B cell (primary cell): ENCODE results near the gene RNF7. TPM values are rescaled to one million over a fixed set of nuclear protein-coding genes. Genes with fewer than 3 reads are reported as not detected.

Experiments
- ATAC-seq: fragments of 200-7000 bp; cut with Tn5 transposase; one replicate; pipeline ENCODE4 v1.10.0; 2021; ENCODE audit warnings: low read depth, mild to moderate bottlenecking, moderate number of reproducible peaks, moderate library complexity
- CTCF ChIA-PET: fragments of 350-600 bp; sonication (Branson Sonifier 250); formaldehyde crosslinking; loops from one replicate; lab custom pipeline; 2021; ENCODE audit warnings: antibody characterized with exemption, inconsistent platforms; lab: Charles Lee
- POLR2A ChIA-PET: fragments of 350-600 bp; sonication (Branson Sonifier 250); formaldehyde crosslinking; loops from one replicate; lab custom pipeline; 2021; ENCODE audit warnings: antibody characterized with exemption; lab: Charles Lee
- DNase-seq: peaks from one replicate; pipeline ENCODE4 v3.0.0; 2013
- H2AFZ ChIP-seq: 2 replicates; pipeline ENCODE4 v1.6.1; 2012; ENCODE audit warnings: mild to moderate bottlenecking, low read depth, low read length; ENCODE audit not compliant: insufficient read depth, poor library complexity, severe bottlenecking
- H3K27ac ChIP-seq, 2 donors: 1 replicate in 1 of 2; 2 replicates in 1 of 2; pipeline ENCODE4 v1.5.1; 2012 to 2013; ENCODE audit warnings: low read length in 2 of 2, mild to moderate bottlenecking in 2 of 2, moderate library complexity in 1 of 2
- H3K27me3 ChIP-seq, 4 experiments: fragments of 200-600 bp in 1 of 4; sonication (generic) in 1 of 4; replicated peaks in 1 of 4; 1 replicate in 2 of 4; 2 replicates in 2 of 4; pipeline versions ENCODE4 v1.6.1 to v1.7.0; 2013 to 2016; ENCODE audit warnings: low read length in 3 of 4, mild to moderate bottlenecking in 2 of 4, mixed read lengths in 1 of 4, moderate library complexity in 1 of 4; ENCODE audit not compliant: insufficient read depth in 4 of 4, control insufficient read depth in 3 of 4; ENCODE audit errors: control extremely low read depth in 1 of 4
- H3K36me3 ChIP-seq, 2 experiments: replicated peaks in 1 of 2; 1 replicate in 1 of 2; 2 replicates in 1 of 2; pipeline versions ENCODE4 v1.6.1 to v1.7.1; 2013; ENCODE audit warnings: low read length in 1 of 2; ENCODE audit not compliant: insufficient read depth in 2 of 2, control insufficient read depth in 1 of 2; ENCODE audit errors: control extremely low read depth in 1 of 2, extremely low read depth in 1 of 2
- H3K4me1 ChIP-seq, 2 donors: fragments of 200-600 bp in 1 of 2; sonication (generic) in 1 of 2; 1 replicate in 1 of 2; 2 replicates in 1 of 2; pipeline versions ENCODE4 v1.5.1 to v1.6.1; 2013 to 2017; ENCODE audit warnings: low read length in 2 of 2; ENCODE audit not compliant: control insufficient read depth in 2 of 2, insufficient read depth in 2 of 2
- H3K4me2 ChIP-seq: replicated peaks from 2 replicates; pipeline ENCODE3; 2012; ENCODE audit warnings: mild to moderate bottlenecking, low read depth, low read length; ENCODE audit not compliant: poor library complexity, severe bottlenecking
- H3K4me3 ChIP-seq, 5 experiments: fragments of 200-600 bp in 1 of 5; sonication (generic) in 1 of 5; 1 replicate in 3 of 5; 2 replicates in 2 of 5; pipeline versions ENCODE4 v1.5.1 to v1.7.0; 2011 to 2016; ENCODE audit warnings: low read length in 4 of 5, mild to moderate bottlenecking in 4 of 5, low read depth in 2 of 5, control low read depth in 1 of 5, moderate library complexity in 1 of 5; ENCODE audit not compliant: insufficient read depth in 1 of 5; ENCODE audit errors: control extremely low read depth in 1 of 5, extremely low read depth in 1 of 5
- H3K79me2 ChIP-seq: fragments of 200-600 bp; sonication (generic); one replicate; pipeline ENCODE4 v1.6.0; 2016; ENCODE audit warnings: low read length; ENCODE audit not compliant: control insufficient read depth, insufficient read depth
- H3K9ac ChIP-seq: fragments of 200-600 bp; sonication (generic); 2 replicates; pipeline ENCODE4 v1.6.1; 2017; ENCODE audit warnings: mild to moderate bottlenecking, low read length, moderate library complexity
- H3K9me3 ChIP-seq, 3 donors: one replicate each; pipeline versions ENCODE4 v1.6.1 to v1.7.1; 2013; ENCODE audit warnings: low read length in 2 of 3; ENCODE audit not compliant: control insufficient read depth in 2 of 3, insufficient read depth in 1 of 3; ENCODE audit errors: control extremely low read depth in 1 of 3
- H4K20me1 ChIP-seq: 2 replicates; pipeline ENCODE4 v1.6.0; 2012; ENCODE audit warnings: mild to moderate bottlenecking, low read length; ENCODE audit not compliant: insufficient read depth, control insufficient read depth, poor library complexity, severe bottlenecking
- H3K27ac Mint-ChIP-seq: one replicate; pipeline ENCODE4 v1.8.0; 2021; ENCODE audit warnings: mixed read lengths
- H3K27me3 Mint-ChIP-seq: one replicate; pipeline ENCODE4 v1.8.0; 2021; ENCODE audit warnings: mixed read lengths
- H3K4me1 Mint-ChIP-seq: one replicate; pipeline ENCODE4 v1.8.0; 2021; ENCODE audit warnings: mixed read lengths
- H3K4me3 Mint-ChIP-seq: one replicate; pipeline ENCODE4 v1.8.0; 2021; ENCODE audit warnings: mixed read lengths
- H3K9me3 Mint-ChIP-seq: one replicate; pipeline ENCODE4 v1.8.0; 2022; ENCODE audit warnings: mixed read lengths; ENCODE audit not compliant: insufficient read depth
- EZH2 ChIP-seq: IDR thresholded peaks from 2 replicates; pipeline ENCODE4 v1.6.1; 2012; ENCODE audit warnings: borderline replicate concordance, low read depth, mild to moderate bottlenecking, moderate library complexity, low read length; ENCODE audit not compliant: insufficient read depth, poor library complexity, severe bottlenecking
- WGBS: methylation state at CpG from one replicate; pipeline ENCODE4 v1.1.5; 2013; ENCODE audit warnings: missing lambda C conversion rate; ENCODE audit not compliant: insufficient coverage; 5-methylcytosine and 5-hydroxymethylcytosine counted together
- intact Hi-C: fragments of 100-400 bp; cut with micrococcal nuclease; formaldehyde crosslinking; loops from one replicate; pipeline ENCODE4 v1.10.0; 2022
- polyA plus RNA-seq: library from polyadenylated mRNA; depleted of rRNA; stranded (reverse); fragments of >200 nt; gene quantifications from 2 replicates; pipeline ENCODE4 v1.2.3, GENCODE V29; 2012
- total RNA-seq, 2 donors: library from RNA; stranded (reverse); fragments of 120-200 nt in 1 of 2; gene quantifications; 1 replicate in 1 of 2; 2 replicates in 1 of 2; pipeline versions ENCODE4 v1.2.3 to v1.2.4, GENCODE V29; 2013 to 2022
- TF ChIP-seq, protein P1 (sequence below): fragments of 200-600 bp; IDR thresholded peaks from one replicate; pipeline ENCODE4 v1.8.0; 2022; ENCODE audit warnings: antibody characterized with exemption, mild to moderate bottlenecking

Gene RNF7
- total and polyA plus RNA-seq, 2 donors (not counting 1 experiment from before 2014, with no cell fraction given): 38.0 to 40.9 TPM

DNA sequence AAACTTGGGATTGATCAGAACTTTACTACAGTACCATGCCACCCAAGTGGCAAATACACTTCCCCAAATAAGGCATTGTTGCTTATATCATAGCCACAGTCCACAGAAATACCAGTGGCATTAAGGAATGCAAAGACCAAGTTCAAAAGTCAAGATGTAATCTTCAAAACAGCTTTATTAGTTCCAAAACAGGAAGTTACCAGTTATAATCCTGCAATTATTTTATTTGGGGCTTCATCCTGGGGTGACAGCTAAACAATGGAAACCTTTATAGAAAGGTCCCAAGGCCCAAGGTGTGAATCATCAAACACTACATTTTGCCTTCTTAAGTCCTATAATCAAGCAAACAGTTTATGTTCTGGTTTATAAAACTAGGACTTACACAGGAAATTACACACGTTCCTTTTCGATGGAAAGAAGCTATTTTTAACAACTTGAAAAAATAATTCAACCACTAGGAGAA lies 30.3 kb upstream of the RNF7 start:
- Mint-ChIP-seq H3K27me3 (no peaks in the 10 kb centered on the region), H3K4me3 (no peak overlapping the region), H3K4me1 (no peaks in the 10 kb centered on the region), H3K9me3 (no peaks in the 10 kb centered on the region), H3K27ac (no peak overlapping the region)
- Histone ChIP-seq H3K9ac (no peak overlapping the region), H3K9me3 (no peaks in the 10 kb centered on the region), H3K4me3 (no peak overlapping the region), H3K27me3 (no peaks in the 10 kb centered on the region), H3K36me3 (no peaks in the 10 kb centered on the region), H2AFZ (no peak overlapping the region), H3K4me2 (no peak overlapping the region), H3K27ac (no peak overlapping the region), H4K20me1 (no peaks in the 10 kb centered on the region), H3K4me1 (no peaks in the 10 kb centered on the region), H3K79me2 (no peaks in the 10 kb centered on the region)
- ChIA-PET POLR2A (no interaction called here), CTCF (no interaction called here)
- TF ChIP-seq, protein P1, sequence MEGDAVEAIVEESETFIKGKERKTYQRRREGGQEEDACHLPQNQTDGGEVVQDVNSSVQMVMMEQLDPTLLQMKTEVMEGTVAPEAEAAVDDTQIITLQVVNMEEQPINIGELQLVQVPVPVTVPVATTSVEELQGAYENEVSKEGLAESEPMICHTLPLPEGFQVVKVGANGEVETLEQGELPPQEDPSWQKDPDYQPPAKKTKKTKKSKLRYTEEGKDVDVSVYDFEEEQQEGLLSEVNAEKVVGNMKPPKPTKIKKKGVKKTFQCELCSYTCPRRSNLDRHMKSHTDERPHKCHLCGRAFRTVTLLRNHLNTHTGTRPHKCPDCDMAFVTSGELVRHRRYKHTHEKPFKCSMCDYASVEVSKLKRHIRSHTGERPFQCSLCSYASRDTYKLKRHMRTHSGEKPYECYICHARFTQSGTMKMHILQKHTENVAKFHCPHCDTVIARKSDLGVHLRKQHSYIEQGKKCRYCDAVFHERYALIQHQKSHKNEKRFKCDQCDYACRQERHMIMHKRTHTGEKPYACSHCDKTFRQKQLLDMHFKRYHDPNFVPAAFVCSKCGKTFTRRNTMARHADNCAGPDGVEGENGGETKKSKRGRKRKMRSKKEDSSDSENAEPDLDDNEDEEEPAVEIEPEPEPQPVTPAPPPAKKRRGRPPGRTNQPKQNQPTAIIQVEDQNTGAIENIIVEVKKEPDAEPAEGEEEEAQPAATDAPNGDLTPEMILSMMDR: no peak
- no peak for TF ChIP-seq EZH2
- intact Hi-C loops: no loop called here
- DNase-seq: no peak
- no CpG with 5 or more reads among the region's 2 CpGs for WGBS
- ATAC-seq: no peak

- ChIA-PET POLR2A (no interaction called here), CTCF (no interaction called here)
- Histone ChIP-seq H4K20me1 (no peaks in the 10 kb centered on the region), H2AFZ (no peak overlapping the region), H3K4me2 (no peak overlapping the region), H3K36me3 (no peaks in the 10 kb centered on the region), H3K9ac (no peak overlapping the region), H3K9me3 (no peaks in the 10 kb centered on the region), H3K4me1 (no peaks in the 10 kb centered on the region), H3K27ac (no peak overlapping the region), H3K79me2 (no peaks in the 10 kb centered on the region), H3K4me3 (no peak overlapping the region), H3K27me3 (no peaks in the 10 kb centered on the region)
- Mint-ChIP-seq H3K4me3 (no peak overlapping the region), H3K9me3 (no peaks in the 10 kb centered on the region), H3K27ac (no peak overlapping the region), H3K27me3 (no peaks in the 10 kb centered on the region), H3K4me1 (no peaks in the 10 kb centered on the region)
- DNase-seq (no peak), ATAC-seq (no peak)
- WGBS: 91% methylated on average over 4 of the region's 4 CpGs
- TF ChIP-seq, protein P1: no peak
- no peak for TF ChIP-seq EZH2
- intact Hi-C loops: no loop called here
Observed at GRCh38 chr3:141708367-141708766, 29.7 kb upstream of the RNF7 start.
